GM13976 (cell line): ENCODE results near the gene MTURN.

Experiments used
- DNase-seq: peaks from one replicate; pipeline ENCODE4 v3.0.0; 2012; ENCODE audit warnings: low spot score
- in situ Hi-C: fragments of 300-500 bp; cut with MboI; formaldehyde crosslinking; loops from one replicate; pipeline ENCODE4 v1.12.0; 2022; ENCODE audit warnings: low sequenced_read_pairs, mixed read lengths, inconsistent platforms; ENCODE audit not compliant: unreplicated experiment
- TF ChIP-seq, protein P1 (sequence below): IDR thresholded peaks from 2 replicates; pipeline ENCODE4 v1.5.1; 2012; ENCODE audit warnings: borderline replicate concordance, mild to moderate bottlenecking; ENCODE audit not compliant: insufficient read depth; ENCODE audit errors: extremely low read depth, missing control alignments, control extremely low read depth

The MTURN gene

DNA sequence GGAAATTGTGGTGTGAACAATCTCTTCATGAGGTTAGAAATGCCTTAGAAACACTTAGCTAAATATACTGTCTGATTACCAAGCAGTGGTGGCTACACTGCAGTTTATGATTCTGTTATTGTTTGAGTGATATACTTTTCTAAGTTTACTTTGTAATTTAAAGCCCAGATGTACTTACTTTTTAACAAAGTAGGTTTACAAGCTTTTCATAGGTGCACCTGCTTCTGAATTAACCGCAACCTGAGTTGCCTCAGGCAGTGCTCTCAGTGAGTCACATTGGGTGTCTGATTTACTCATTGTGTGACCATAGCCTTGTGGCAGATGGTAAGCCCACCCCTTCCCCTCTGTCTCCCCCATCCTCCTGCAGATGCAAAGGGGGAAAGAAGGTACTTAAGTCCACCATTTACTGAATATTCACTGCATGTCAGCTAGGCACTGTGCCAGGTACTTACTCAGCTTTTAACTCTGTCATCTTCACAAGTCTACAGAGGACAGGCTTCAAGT, 9.0 kb downstream of the MTURN start:
- DNase-seq, result no peak
- in situ Hi-C loops, result no loop called here
- TF ChIP-seq, protein P1, sequence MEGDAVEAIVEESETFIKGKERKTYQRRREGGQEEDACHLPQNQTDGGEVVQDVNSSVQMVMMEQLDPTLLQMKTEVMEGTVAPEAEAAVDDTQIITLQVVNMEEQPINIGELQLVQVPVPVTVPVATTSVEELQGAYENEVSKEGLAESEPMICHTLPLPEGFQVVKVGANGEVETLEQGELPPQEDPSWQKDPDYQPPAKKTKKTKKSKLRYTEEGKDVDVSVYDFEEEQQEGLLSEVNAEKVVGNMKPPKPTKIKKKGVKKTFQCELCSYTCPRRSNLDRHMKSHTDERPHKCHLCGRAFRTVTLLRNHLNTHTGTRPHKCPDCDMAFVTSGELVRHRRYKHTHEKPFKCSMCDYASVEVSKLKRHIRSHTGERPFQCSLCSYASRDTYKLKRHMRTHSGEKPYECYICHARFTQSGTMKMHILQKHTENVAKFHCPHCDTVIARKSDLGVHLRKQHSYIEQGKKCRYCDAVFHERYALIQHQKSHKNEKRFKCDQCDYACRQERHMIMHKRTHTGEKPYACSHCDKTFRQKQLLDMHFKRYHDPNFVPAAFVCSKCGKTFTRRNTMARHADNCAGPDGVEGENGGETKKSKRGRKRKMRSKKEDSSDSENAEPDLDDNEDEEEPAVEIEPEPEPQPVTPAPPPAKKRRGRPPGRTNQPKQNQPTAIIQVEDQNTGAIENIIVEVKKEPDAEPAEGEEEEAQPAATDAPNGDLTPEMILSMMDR, result no peak

DNA sequence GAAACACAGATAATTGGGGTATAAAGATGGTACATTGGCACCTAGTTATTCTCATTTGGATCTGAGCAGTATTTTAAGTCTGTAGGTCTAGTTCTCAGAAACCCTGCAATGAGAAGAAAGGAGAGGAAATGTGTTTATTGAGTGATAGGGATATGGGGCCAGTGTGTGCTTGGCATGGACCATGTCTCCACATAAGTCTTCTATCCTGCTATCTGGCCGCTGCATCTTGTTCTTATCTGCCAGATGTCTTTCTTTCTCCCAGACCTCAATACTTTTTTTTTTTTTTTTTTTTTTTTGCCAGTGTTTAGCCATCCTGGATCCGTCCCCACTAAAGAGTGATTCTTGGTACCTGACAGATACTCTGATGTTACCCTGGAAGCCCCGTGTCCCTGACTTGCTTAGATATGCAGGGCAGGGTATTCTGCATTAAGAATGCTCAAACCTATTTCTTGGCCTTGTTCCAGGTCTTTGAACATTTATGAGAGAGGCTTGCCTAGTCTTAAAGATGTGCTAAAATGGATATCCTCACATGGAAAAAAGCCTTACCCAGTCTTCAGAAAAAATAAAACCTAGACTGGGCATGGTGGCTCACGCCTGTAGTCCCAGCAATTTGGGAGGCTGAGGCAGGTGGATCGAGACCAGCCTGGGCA, 10.0 kb downstream of the MTURN start:
- in situ Hi-C loops, result no loop called here
- TF ChIP-seq, protein P1, result no peak
- no peak for DNase-seq

DNA sequence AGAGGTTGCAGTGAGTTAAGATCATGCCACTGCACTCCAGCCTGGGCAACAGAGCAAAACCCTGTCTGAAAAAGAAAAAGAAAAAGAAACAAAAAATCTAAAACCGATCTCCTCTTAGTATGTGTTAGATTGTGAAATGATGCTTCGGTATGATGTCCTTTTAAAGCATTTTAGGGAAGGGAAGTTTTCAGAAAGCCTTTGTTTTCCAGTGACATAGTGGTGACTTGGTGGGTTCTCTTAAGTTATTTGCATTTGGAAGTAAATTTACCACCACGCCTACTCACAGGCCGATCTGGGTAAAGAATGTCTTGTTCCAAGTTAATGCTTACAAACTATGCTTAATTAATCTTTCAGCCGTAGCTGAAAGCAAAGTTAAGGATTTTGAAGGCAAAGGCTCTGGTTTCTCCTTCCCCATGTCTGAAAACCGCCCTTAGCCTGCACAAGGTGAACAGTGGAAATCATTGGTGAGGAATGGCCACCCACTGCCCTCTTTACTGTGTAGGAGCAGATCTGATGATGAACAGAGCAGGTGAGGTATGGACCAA, 10.7 kb downstream of the MTURN start:
- DNase-seq, result no peak
- TF ChIP-seq, protein P1, result no peak
- in situ Hi-C loops, result no loop called here

DNA sequence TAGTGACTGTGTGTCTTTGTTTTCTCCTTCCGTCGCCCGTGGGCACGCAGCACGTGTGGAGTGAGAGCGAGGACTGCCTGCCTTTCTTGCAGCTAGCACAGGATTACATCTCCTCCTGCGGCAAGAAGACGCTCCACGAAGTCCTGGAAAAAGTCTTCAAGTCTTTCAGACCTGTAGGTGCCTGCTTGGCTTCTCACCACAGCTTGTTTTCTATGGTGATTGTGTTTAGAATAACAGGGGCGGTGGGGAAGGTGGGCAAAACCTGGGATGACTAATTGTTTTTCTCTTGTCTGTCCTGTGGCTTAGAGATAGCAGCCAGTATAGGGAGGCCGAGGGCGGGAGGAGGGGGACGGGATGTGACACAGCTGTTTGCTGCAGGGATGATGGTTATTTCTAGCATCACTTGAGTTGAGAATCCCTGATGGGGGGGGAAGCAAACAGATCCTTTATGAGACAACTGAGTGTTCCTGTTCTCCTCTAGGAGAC, 11.4 kb downstream of the MTURN start:
- TF ChIP-seq, protein P1, result no peak
- no peak for DNase-seq
- in situ Hi-C loops, result no loop called here

DNA sequence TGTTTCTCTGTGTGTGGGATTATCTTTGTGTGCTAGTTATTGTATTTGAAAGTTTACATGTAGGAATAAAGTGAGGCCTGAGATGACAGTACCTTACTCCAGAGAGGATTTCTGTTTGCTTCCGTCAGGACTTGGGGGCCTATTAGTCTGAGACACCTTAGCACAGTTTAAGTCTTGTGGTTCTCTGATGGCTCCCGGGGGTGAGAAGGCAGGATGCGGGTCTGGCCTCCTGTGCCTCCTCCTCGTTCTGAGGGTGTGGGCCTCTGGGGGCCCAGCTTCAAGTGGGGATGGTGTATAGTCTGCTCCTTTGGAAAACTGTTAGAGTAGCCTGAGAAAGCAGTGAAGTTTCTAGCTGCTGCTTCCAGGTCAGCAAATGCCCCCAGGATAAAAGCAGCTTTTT, 12.4 kb downstream of the MTURN start:
- TF ChIP-seq, protein P1, result no peak
- in situ Hi-C loops, result no loop called here
- no peak for DNase-seq

DNA sequence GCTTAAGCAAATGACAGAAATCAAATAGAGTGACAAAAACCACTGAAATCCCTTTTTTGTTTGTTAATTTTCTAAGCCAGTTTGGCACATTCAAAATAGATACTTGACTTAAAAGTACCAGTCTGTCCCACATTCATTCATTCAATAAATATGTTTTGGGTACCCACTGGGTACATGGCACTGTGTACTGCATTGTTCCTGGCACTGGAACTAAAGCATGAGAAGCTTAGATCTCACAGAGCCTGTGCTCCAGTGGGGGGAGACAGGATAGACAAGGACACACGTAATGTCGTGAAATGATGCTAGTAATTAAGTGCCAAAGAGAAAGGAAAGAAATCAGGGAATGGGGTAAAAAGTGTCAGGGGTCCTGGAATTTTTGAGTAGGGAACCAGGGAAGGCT, 13.0 kb downstream of the MTURN start:
- TF ChIP-seq, protein P1, result no peak
- in situ Hi-C loops, result no loop called here
- DNase-seq, result no peak
